Caco-2 (cell line): ENCODE measurements around the gene PHLPP1. TPM values are rescaled to one million over a fixed set of nuclear protein-coding genes. Genes with fewer than 3 reads are reported as not detected.

Experiments
- BruUV-seq: library from RNA; stranded (reverse); fragments of 400-500 nt; replicated peaks from 2 replicates; lab custom pipeline; 2021; lab: Mats Ljungman, UMichigan
- CTCF ChIA-PET: fragments of 300-600 bp; sonication (Branson Sonifier 250); formaldehyde crosslinking; loops from one replicate; lab custom pipeline; 2022; ENCODE audit warnings: antibody characterized with exemption; lab: Charles Lee
- POLR2A ChIA-PET: fragments of 300-600 bp; sonication (Branson Sonifier 250); formaldehyde crosslinking; loops from one replicate; lab custom pipeline; 2022; ENCODE audit warnings: antibody characterized with exemption; lab: Charles Lee
- DNase-seq, 2 experiments: peaks; one replicate each; pipeline versions ENCODE4 v3.0.0 to v3.0.0-alpha.2; 2020 to 2022
- H3K27me3 ChIP-seq: replicated peaks from 2 replicates; pipeline ENCODE4 v1.6.0; 2011; ENCODE audit warnings: low read length; ENCODE audit not compliant: control insufficient read depth, insufficient read depth
- H3K36me3 ChIP-seq: 2 replicates; pipeline ENCODE4 v1.5.1; 2011; ENCODE audit warnings: low read length; ENCODE audit not compliant: control insufficient read depth, insufficient read depth
- H3K4me1 ChIP-seq: fragments of 250-450 bp; sonication (Bioruptor Pico); 2 replicates; pipeline ENCODE4 v1.5.1; 2020; ENCODE audit warnings: mild to moderate bottlenecking
- H3K4me3 ChIP-seq: 2 replicates; pipeline ENCODE4 v1.5.1; 2011; ENCODE audit warnings: low read depth, mild to moderate bottlenecking, control low read depth, low read length
- H3K9me3 ChIP-seq: fragments of 250-450 bp; sonication (Bioruptor Pico); 2 replicates; pipeline ENCODE4 v1.5.1; 2020; ENCODE audit warnings: mild to moderate bottlenecking, moderate library complexity
- H3K27ac Mint-ChIP-seq: one replicate; pipeline ENCODE4 v1.8.0; 2022; ENCODE audit warnings: mixed read lengths; ENCODE audit not compliant: unreplicated experiment
- H3K27me3 Mint-ChIP-seq: one replicate; pipeline ENCODE4 v1.8.0; 2022; ENCODE audit warnings: mixed read lengths; ENCODE audit not compliant: insufficient read depth, unreplicated experiment
- H3K36me3 Mint-ChIP-seq: one replicate; pipeline ENCODE4 v1.8.0; 2022; ENCODE audit warnings: mild to moderate bottlenecking, mixed read lengths; ENCODE audit not compliant: insufficient read depth, unreplicated experiment
- H3K4me1 Mint-ChIP-seq: one replicate; pipeline ENCODE4 v1.8.0; 2022; ENCODE audit warnings: low read depth, mixed read lengths; ENCODE audit not compliant: unreplicated experiment
- H3K4me3 Mint-ChIP-seq: one replicate; pipeline ENCODE4 v1.8.0; 2022; ENCODE audit warnings: mild to moderate bottlenecking, moderate library complexity, mixed read lengths; ENCODE audit not compliant: unreplicated experiment
- H3K9me3 Mint-ChIP-seq: one replicate; pipeline ENCODE4 v1.8.0; 2022; ENCODE audit warnings: mixed read lengths; ENCODE audit not compliant: unreplicated experiment
- intact Hi-C: fragments of 100-400 bp; cut with micrococcal nuclease; formaldehyde crosslinking; loops from one replicate; pipeline ENCODE4 v1.10.0; 2022; ENCODE audit not compliant: unreplicated experiment
- total RNA-seq: library from RNA; stranded (reverse); gene quantifications from 2 replicates; pipeline ENCODE4 v1.2.3, GENCODE V29; 2022
- TF ChIP-seq, protein P1 (sequence below), 2 experiments: fragments of 200-600 bp in 1 of 2; IDR thresholded peaks; 1 replicate in 1 of 2; 2 replicates in 1 of 2; pipeline versions ENCODE4 v1.5.1 to v1.8.0; 2011 to 2022; ENCODE audit warnings: antibody characterized with exemption in 1 of 2, control low read depth in 1 of 2, inconsistent platforms in 1 of 2, low read depth in 1 of 2, low read length in 1 of 2, mild to moderate bottlenecking in 1 of 2, moderate library complexity in 1 of 2; ENCODE audit not compliant: insufficient read depth in 1 of 2, severe bottlenecking in 1 of 2, unreplicated experiment in 1 of 2

Gene PHLPP1
- total RNA-seq, 1 experiment from 2014 or later = 20.1 TPM

DNA sequence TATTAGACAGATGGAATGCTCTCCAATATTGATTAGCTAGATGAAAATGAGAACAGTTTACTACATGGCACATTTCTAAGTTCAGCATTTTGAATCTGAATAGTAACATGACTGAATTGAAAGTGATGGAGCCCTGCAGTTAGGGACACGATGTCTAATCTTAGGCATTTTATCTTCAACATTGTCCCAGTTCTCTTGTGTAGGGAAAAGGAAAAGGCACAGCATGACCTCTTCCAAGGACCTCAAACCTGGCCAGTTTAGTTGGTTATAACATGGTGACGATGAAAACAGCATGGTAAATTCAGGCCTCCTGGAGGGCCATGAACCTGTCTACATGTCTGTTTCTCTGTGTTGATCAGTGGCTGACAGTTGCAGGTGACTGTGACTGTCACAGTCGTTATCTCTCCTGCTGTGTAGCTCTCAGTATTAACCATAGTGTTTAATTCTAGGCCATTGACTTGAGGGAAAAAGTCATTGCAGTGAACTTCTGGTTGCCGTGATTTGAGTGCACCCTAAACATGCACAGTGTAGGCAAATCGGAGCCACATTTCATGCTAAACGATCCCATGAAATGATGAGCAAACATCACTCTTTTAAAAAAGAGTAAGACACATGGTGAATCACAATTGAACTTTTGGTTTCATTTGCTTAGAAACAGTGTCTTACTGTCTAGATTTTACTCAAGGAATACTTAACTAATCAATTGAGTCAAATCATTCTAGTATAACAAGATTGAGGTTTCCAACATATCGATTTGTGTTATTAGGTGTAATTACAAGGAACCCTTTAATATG is 129.7 kb downstream of the PHLPP1 start:
- Histone ChIP-seq H3K9me3 (no peaks in the 10 kb centered on the region), H3K27me3 (no peaks in the 10 kb centered on the region), H3K36me3 (no peaks in the 10 kb centered on the region; the same call in 1 of the 2 replicates), H3K4me3 (no peak overlapping the region), H3K4me1 (no peaks in the 10 kb centered on the region)
- POLR2A ChIA-PET = no interaction called here
- BruUV-seq = no TSS peak
- CTCF ChIA-PET = no interaction called here
- TF ChIP-seq, protein P1, sequence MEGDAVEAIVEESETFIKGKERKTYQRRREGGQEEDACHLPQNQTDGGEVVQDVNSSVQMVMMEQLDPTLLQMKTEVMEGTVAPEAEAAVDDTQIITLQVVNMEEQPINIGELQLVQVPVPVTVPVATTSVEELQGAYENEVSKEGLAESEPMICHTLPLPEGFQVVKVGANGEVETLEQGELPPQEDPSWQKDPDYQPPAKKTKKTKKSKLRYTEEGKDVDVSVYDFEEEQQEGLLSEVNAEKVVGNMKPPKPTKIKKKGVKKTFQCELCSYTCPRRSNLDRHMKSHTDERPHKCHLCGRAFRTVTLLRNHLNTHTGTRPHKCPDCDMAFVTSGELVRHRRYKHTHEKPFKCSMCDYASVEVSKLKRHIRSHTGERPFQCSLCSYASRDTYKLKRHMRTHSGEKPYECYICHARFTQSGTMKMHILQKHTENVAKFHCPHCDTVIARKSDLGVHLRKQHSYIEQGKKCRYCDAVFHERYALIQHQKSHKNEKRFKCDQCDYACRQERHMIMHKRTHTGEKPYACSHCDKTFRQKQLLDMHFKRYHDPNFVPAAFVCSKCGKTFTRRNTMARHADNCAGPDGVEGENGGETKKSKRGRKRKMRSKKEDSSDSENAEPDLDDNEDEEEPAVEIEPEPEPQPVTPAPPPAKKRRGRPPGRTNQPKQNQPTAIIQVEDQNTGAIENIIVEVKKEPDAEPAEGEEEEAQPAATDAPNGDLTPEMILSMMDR (IDR thresholded peaks at IDR 0.05; ENCODE audit: insufficient read depth in 1 of 2, low read depth in 1 of 2, low read length in 1 of 2, severe bottlenecking in 1 of 2, unreplicated experiment in 1 of 2) = no peak
- Mint-ChIP-seq H3K4me3 (no peak overlapping the region), H3K4me1 (no peaks in the 10 kb centered on the region), H3K9me3 (no peaks in the 10 kb centered on the region), H3K27ac (no peak overlapping the region), H3K27me3 (no peaks in the 10 kb centered on the region), H3K36me3 (peaks cover 5% of the 10 kb centered on the region)
- intact Hi-C loops = no loop called here
- no peak for DNase-seq

DNA sequence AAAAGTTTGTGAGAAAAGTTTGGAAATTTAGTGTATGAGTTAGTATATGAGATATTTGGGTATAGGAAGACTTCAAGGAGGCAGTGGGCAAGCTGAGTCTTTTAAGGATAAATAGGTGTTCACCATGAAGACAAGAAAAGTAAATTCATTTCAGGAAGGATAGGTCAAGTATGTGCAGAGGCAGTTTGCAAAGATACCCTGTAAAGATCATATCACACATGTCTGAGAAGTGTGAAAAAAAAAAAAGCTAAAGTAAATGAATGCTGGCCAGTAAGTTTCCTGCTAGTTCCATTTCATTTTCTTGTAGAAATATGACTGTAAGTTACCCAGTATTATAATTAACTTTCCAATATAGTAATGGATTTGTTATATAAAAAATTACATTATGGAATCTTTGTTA is 131.0 kb downstream of the PHLPP1 start:
- no peak overlapping the region for H3K4me3 Mint-ChIP-seq
- no TSS peak for BruUV-seq
- H3K36me3 ChIP-seq = no peaks in the 10 kb centered on the region; the same call in 1 of the 2 replicates
- H3K9me3 ChIP-seq = no peaks in the 10 kb centered on the region
- H3K4me3 ChIP-seq = no peak overlapping the region
- DNase-seq = no peak
- TF ChIP-seq, protein P1 (IDR thresholded peaks at IDR 0.05; ENCODE audit: insufficient read depth in 1 of 2, low read depth in 1 of 2, low read length in 1 of 2, severe bottlenecking in 1 of 2, unreplicated experiment in 1 of 2) = no peak
- no peaks in the 10 kb centered on the region for H3K27me3 ChIP-seq
- no peaks in the 10 kb centered on the region for H3K9me3 Mint-ChIP-seq
- no peaks in the 10 kb centered on the region for H3K27me3 Mint-ChIP-seq
- ChIA-PET POLR2A (no interaction called here), CTCF (interaction anchor here (0.6 kb wide), 1 partner anchor 129 kb away, joined by 3 read pairs; no protein-coding TSS in a partner anchor)
- H3K4me1 ChIP-seq = no peaks in the 10 kb centered on the region
- no peaks in the 10 kb centered on the region for H3K4me1 Mint-ChIP-seq
- intact Hi-C loops = no loop called here
- peaks cover 5% of the 10 kb centered on the region for H3K36me3 Mint-ChIP-seq
- H3K27ac Mint-ChIP-seq = no peak overlapping the region

DNA sequence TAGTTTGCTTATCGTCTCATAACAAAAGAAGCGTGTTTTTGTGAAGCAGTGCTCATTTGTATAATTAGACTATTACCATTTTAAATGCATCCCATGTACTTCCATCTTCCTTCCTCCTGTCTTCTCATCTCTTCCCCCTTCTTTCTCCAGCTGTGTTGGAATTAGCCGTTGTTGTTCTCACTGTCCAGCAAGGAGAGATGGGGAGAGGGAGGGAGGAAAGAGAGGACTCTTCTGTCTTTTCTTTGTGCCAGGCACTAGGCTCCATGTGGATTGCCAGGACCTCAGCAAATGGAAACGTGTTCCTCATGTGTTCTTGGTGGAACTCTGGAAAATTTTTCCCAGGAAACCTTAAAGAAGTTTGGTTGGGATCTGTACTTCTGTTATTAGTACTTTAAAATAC is 131.7 kb downstream of the PHLPP1 start:
- Mint-ChIP-seq H3K4me3 (no peak overlapping the region), H3K36me3 (peaks cover 5% of the 10 kb centered on the region), H3K27ac (no peak overlapping the region), H3K4me1 (no peaks in the 10 kb centered on the region), H3K9me3 (no peaks in the 10 kb centered on the region), H3K27me3 (no peaks in the 10 kb centered on the region)
- Histone ChIP-seq H3K4me3 (no peak overlapping the region), H3K4me1 (no peaks in the 10 kb centered on the region), H3K36me3 (no peaks in the 10 kb centered on the region; the same call in 1 of the 2 replicates), H3K27me3 (no peaks in the 10 kb centered on the region), H3K9me3 (no peaks in the 10 kb centered on the region)
- ChIA-PET POLR2A (no interaction called here), CTCF (no interaction called here)
- no TSS peak for BruUV-seq
- TF ChIP-seq, protein P1 (IDR thresholded peaks at IDR 0.05; ENCODE audit: insufficient read depth in 1 of 2, low read depth in 1 of 2, low read length in 1 of 2, severe bottlenecking in 1 of 2, unreplicated experiment in 1 of 2) = no peak
- intact Hi-C loops = no loop called here
- no peak for DNase-seq
